Esophagus squamous epithelium (tissue), 4 donors: ENCODE measurements around the gene CDK6.

Source experiments
- CTCF ChIP-seq, 6 experiments: fragments of 450-650 bp in 4 of 6; fragments of 200-600 bp in 2 of 6; sonication (generic) in 2 of 6; IDR thresholded peaks; one replicate each; pipeline ENCODE4 v1.5.1; 2016 to 2019; ENCODE audit warnings: antibody characterized with exemption in 6 of 6, mild to moderate bottlenecking in 4 of 6, moderate library complexity in 4 of 6
- POLR2A ChIP-seq, 4 donors: fragments of 450-650 bp; IDR thresholded peaks; one replicate each; pipeline ENCODE4 v1.6.1; 2017; ENCODE audit warnings: antibody characterized with exemption in 4 of 4, mild to moderate bottlenecking in 4 of 4, moderate library complexity in 3 of 4

- TF ChIP-seq CTCF (IDR thresholded peaks at IDR 0.05) (no peak), POLR2A (IDR thresholded peaks at IDR 0.05) (no peak)
Observed at GRCh38 chr7:92856436-92856835, 20.1 kb upstream of the CDK6 start.
